GM12878 (cell line): ENCODE results near the gene ZNHIT1.

Source experiments
- CBX5 ChIP-seq: sonication (generic); IDR thresholded peaks from 2 replicates; pipeline ENCODE4 v1.6.1; 2016; ENCODE audit warnings: low read depth, moderate library complexity, mild to moderate bottlenecking, inconsistent platforms
- CTCF ChIP-seq, 3 experiments: IDR thresholded peaks in 2 of 3; conservative IDR thresholded peaks in 1 of 3; 2 replicates each; pipeline ENCODE4 v1.5.1; 2011; ENCODE audit warnings: low read depth in 3 of 3, low read length in 3 of 3, mild to moderate bottlenecking in 3 of 3, control low read depth in 2 of 3, moderate library complexity in 2 of 3, inconsistent platforms in 1 of 3, mixed read lengths in 1 of 3; ENCODE audit not compliant: control insufficient read depth in 2 of 3, insufficient read depth in 1 of 3; ENCODE audit errors: extremely low read depth in 1 of 3
- ESRRA ChIP-seq: IDR thresholded peaks from 2 replicates; pipeline ENCODE4 v1.6.1; 2012; ENCODE audit warnings: mild to moderate bottlenecking, low read length, improper control_type of control experiment
- FOXM1 ChIP-seq: IDR thresholded peaks from 2 replicates; pipeline ENCODE4 v1.6.1; 2012; ENCODE audit warnings: low read depth, mild to moderate bottlenecking, inconsistent platforms, low read length, moderate library complexity
- IKZF2 ChIP-seq, 2 experiments: fragments of 450-650 bp; IDR thresholded peaks; 2 replicates each; pipeline ENCODE4 v1.6.1; 2017; ENCODE audit warnings: mild to moderate bottlenecking in 2 of 2, moderate library complexity in 2 of 2
- KDM1A ChIP-seq: fragments of 200-600 bp; sonication (generic); IDR thresholded peaks from 2 replicates; pipeline ENCODE4 v1.6.1; 2016; ENCODE audit warnings: borderline replicate concordance
- MYB ChIP-seq: fragments of 150-350 bp; IDR thresholded peaks from 2 replicates; pipeline ENCODE4 v1.6.1; 2014; ENCODE audit warnings: mild to moderate bottlenecking, low read depth, low read length, borderline replicate concordance
- NFIC ChIP-seq: IDR thresholded peaks from 2 replicates; pipeline ENCODE4 v1.6.1; 2012; ENCODE audit warnings: low read depth, mild to moderate bottlenecking, inconsistent platforms, low read length, moderate library complexity
- RAD51 ChIP-seq: fragments of 450-650 bp; IDR thresholded peaks from 2 replicates; pipeline ENCODE4 v1.6.1; 2016; ENCODE audit warnings: moderate library complexity, mild to moderate bottlenecking, inconsistent platforms
- SPI1 ChIP-seq: IDR thresholded peaks from 2 replicates; pipeline ENCODE4 v1.6.1; 2011; ENCODE audit warnings: low read depth, mild to moderate bottlenecking, low read length, moderate library complexity, borderline replicate concordance; ENCODE audit not compliant: insufficient read depth
- SRF ChIP-seq, 2 experiments: IDR thresholded peaks; 2 replicates each; pipeline ENCODE4 v1.6.1; 2011; ENCODE audit warnings: low read depth in 2 of 2, low read length in 2 of 2, mild to moderate bottlenecking in 1 of 2, moderate library complexity in 1 of 2
- SUZ12 ChIP-seq: fragments of 200-600 bp; sonication (generic); IDR thresholded peaks from one replicate; pipeline ENCODE4 v1.6.1; 2018; ENCODE audit warnings: antibody characterized with exemption, mild to moderate bottlenecking; ENCODE audit not compliant: unreplicated experiment
- USF2 ChIP-seq: IDR thresholded peaks from 2 replicates; pipeline ENCODE4 v1.6.1; 2011; ENCODE audit warnings: low read depth, low read length, improper control_type of control experiment, borderline replicate concordance
- TF ChIP-seq, protein P1 (sequence below): IDR thresholded peaks from 2 replicates; pipeline ENCODE4 v1.6.1; 2011; ENCODE audit warnings: borderline replicate concordance, low read depth, mild to moderate bottlenecking, moderate library complexity, low read length; ENCODE audit not compliant: insufficient read depth, poor library complexity, severe bottlenecking

- TF ChIP-seq FOXM1 (no peak), MYB (no peak), CBX5 (no peak), ESRRA (no peak), RAD51 (no peak), SPI1 (no peak), CTCF (IDR thresholded peaks at IDR 0.05 in 2 of 3, conservative IDR thresholded peaks at IDR 0.05 in 1 of 3; ENCODE audit: control insufficient read depth in 2 of 3, extremely low read depth in 1 of 3, insufficient read depth in 1 of 3, low read depth in 3 of 3, low read length in 3 of 3) (no peak), IKZF2 (IDR thresholded peaks at IDR 0.05) (no peak), SUZ12 (no peak), NFIC (no peak), SRF (IDR thresholded peaks at IDR 0.05; ENCODE audit: low read depth in 2 of 2, low read length in 2 of 2) (no peak), USF2 (no peak), KDM1A (no peak)
- TF ChIP-seq, protein P1, sequence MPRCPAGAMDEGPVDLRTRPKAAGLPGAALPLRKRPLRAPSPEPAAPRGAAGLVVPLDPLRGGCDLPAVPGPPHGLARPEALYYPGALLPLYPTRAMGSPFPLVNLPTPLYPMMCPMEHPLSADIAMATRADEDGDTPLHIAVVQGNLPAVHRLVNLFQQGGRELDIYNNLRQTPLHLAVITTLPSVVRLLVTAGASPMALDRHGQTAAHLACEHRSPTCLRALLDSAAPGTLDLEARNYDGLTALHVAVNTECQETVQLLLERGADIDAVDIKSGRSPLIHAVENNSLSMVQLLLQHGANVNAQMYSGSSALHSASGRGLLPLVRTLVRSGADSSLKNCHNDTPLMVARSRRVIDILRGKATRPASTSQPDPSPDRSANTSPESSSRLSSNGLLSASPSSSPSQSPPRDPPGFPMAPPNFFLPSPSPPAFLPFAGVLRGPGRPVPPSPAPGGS, result no peak
Observed at GRCh38 chr7:101271021-101271420, 53.1 kb downstream of the ZNHIT1 start.
